H1 (cell line): ENCODE results near the gene ATP2B3. TPM values are rescaled to one million over a fixed set of nuclear protein-coding genes. Genes with fewer than 3 reads are reported as not detected.

Source experiments
- BACH1 ChIP-seq: IDR thresholded peaks from 2 replicates; pipeline ENCODE4 v1.6.1; 2012; ENCODE audit warnings: low read length, improper control_type of control experiment
- CBX8 ChIP-seq: fragments of 300-800, 300-1000 bp; sonication (generic); IDR thresholded peaks from 2 replicates; pipeline ENCODE4 v1.7.1; 2016; ENCODE audit warnings: low read depth, low read length, borderline replicate concordance
- CHD7 ChIP-seq: fragments of 300-600 bp; sonication (generic); IDR thresholded peaks from 2 replicates; pipeline ENCODE4 v1.7.1; 2012; ENCODE audit warnings: low read length, moderate library complexity, mild to moderate bottlenecking, inconsistent platforms; ENCODE audit not compliant: insufficient replicate concordance
- CTBP2 ChIP-seq: IDR thresholded peaks from 2 replicates; pipeline ENCODE4 v1.7.0; 2011; ENCODE audit warnings: borderline replicate concordance, mild to moderate bottlenecking, moderate library complexity, mixed read lengths, low read length; ENCODE audit not compliant: insufficient read depth, insufficient read length
- GABPA ChIP-seq: IDR thresholded peaks from 2 replicates; pipeline ENCODE4 v1.6.1; 2011; ENCODE audit warnings: mild to moderate bottlenecking, low read length, moderate library complexity, borderline replicate concordance; ENCODE audit not compliant: insufficient read depth
- GTF2F1 ChIP-seq: IDR thresholded peaks from 2 replicates; pipeline ENCODE4 v1.6.1; 2012; ENCODE audit warnings: low read depth, low read length, improper control_type of control experiment, borderline replicate concordance
- HDAC2 ChIP-seq, 2 experiments: fragments of 300-600 bp in 1 of 2; sonication (generic) in 1 of 2; IDR thresholded peaks; 2 replicates each; pipeline ENCODE4 v1.6.1; 2011 to 2012; ENCODE audit warnings: low read depth in 2 of 2, low read length in 2 of 2, mild to moderate bottlenecking in 2 of 2, moderate library complexity in 2 of 2, borderline replicate concordance in 1 of 2, inconsistent platforms in 1 of 2
- PHF8 ChIP-seq: fragments of 200-600 bp; sonication (generic); conservative IDR thresholded peaks from 2 replicates; pipeline ENCODE4 v1.7.1; 2012; ENCODE audit warnings: low read depth, mild to moderate bottlenecking, inconsistent platforms, low read length, moderate library complexity
- POLR2A ChIP-seq, 2 experiments: IDR thresholded peaks; 1 replicate in 1 of 2; 2 replicates in 1 of 2; pipeline ENCODE4 v1.6.1; 2011; ENCODE audit warnings: low read depth in 2 of 2, low read length in 2 of 2, mild to moderate bottlenecking in 2 of 2; ENCODE audit errors: control extremely low read depth in 1 of 2
- polyA plus RNA-seq, 7 experiments: library from polyadenylated mRNA; depleted of rRNA in 3 of 7; stranded (reverse) in 5 of 7; unstranded in 2 of 7; fragments of >200 nt in 5 of 7; fragments of 200-250 nt in 2 of 7; gene quantifications; 1 replicate in 5 of 7; 2 replicates in 1 of 7; 4 replicates in 1 of 7; pipeline versions ENCODE4 v1.2.1 to v1.2.3, GENCODE V29; 2011 to 2013; ENCODE audit warnings: missing spikeins in 2 of 7, mixed read lengths in 2 of 7
- total RNA-seq: library from RNA; stranded (reverse); fragmentation: NEBNext Ultra II Directional; extraction: Animal tissue kit (Norgen Biotek cat#: 25700); gene quantifications from 2 replicates; pipeline ENCODE4 v1.2.1, GENCODE V29; 2021

The ATP2B3 gene
- total and polyA plus RNA-seq, 2 of the 8 experiments (the other 6 are each of a cell fraction or from before 2014, with no cell fraction given), result 0.14 to 0.19 TPM

- TF ChIP-seq CHD7 (no peak), CBX8 (no peak), GABPA (no peak), HDAC2 (IDR thresholded peaks at IDR 0.05; ENCODE audit: borderline replicate concordance in 1 of 2, low read depth in 2 of 2, low read length in 2 of 2) (no peak), BACH1 (no peak), GTF2F1 (no peak), CTBP2 (no peak), POLR2A (IDR thresholded peaks at IDR 0.05; ENCODE audit: control extremely low read depth in 1 of 2, low read depth in 2 of 2, low read length in 2 of 2) (no peak), PHF8 (no peak)
- TF ChIP-seq, all 59 proteins: peak for 0
Observed at GRCh38 chrX:153588021-153588781, 70.8 kb downstream of the ATP2B3 start (continued).
